Measurements from ENCODE around the gene ADAMTS9. TPM values are rescaled to one million over a fixed set of nuclear protein-coding genes. Genes with fewer than 3 reads are reported as not detected.

The ADAMTS9 gene
- total and polyA plus RNA-seq, 2 of the 13 experiments (the other 11 are each of a cell fraction or from before 2014, with no cell fraction given) = 0.02 to 0.09 TPM

DNA sequence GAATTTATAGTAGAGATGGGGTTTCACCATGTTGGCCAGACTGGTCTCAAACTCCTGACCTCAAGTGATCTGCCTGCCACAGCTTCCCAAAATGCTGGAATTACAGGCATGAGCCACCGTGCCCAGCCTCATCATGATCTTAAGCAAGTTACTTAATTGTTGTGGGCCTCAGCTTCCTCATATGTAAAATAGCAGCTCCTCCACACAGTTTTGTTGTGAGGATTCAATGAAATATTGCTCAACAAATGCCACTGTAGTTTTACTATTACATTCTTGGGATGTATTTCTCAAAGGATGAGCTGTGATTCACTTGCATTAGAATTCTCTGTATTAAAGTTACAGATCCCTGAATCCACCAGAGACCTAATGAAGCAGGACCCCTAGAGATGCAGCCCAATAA is 168.8 kb downstream of the ADAMTS9 start:
- Histone ChIP-seq H3K27ac (ENCODE audit: extremely low read length, insufficient read depth, low read length) (no peak overlapping the region), H4K20me1 (ENCODE audit: insufficient read depth, low read length) (no peaks in the 10 kb centered on the region), H3K9ac (ENCODE audit: insufficient read depth, low read depth, low read length) (no peak overlapping the region), H3K4me1 (ENCODE audit: insufficient read depth, low read length) (peaks cover 11% of the 10 kb centered on the region), H3K4me3 (replicated peaks in 1 of 3; ENCODE audit: insufficient read depth in 1 of 3, low read depth in 2 of 3, low read length in 3 of 3) (no peak overlapping the region), H3K9me3 (ENCODE audit: low read length) (peaks cover 7% of the 10 kb centered on the region), H2AFZ (ENCODE audit: low read length) (no peak overlapping the region), H3K27me3 (ENCODE audit: control insufficient read depth in 1 of 2, insufficient read depth in 2 of 2, low read length in 2 of 2) (no peaks in the 10 kb centered on the region; a peak in 1 of 5 replicates), H3K36me3 (replicated peaks in 1 of 2; ENCODE audit: control insufficient read depth in 1 of 2, insufficient read depth in 2 of 2, low read length in 2 of 2) (no peaks in the 10 kb centered on the region), H3K4me2 (ENCODE audit: low read depth, low read length) (no peak overlapping the region), H3K79me2 (ENCODE audit: insufficient read depth, low read length) (no peaks in the 10 kb centered on the region)
- DNase-seq (ENCODE audit: low spot score) = no peak
- in situ Hi-C loops (cut with HindIII; ENCODE audit: extremely low pct_ligation_motif_present, low pct_unique_long_range_greater_than_20kb) (no loop called here), intact Hi-C loops (cut with micrococcal nuclease; ENCODE audit: unreplicated experiment) (no loop called here)
- 100% methylated on average over 1 of the region's 1 CpG for WGBS (ENCODE audit: low lambda C conversion rate)
- TF ChIP-seq DPF2 (CRISPR knock-in tag; IDR thresholded peaks at IDR 0.05; ENCODE audit: borderline replicate concordance, low read depth) = no peak
- no peak for TF ChIP-seq ELF3 (CRISPR knock-in tag; IDR thresholded peaks at IDR 0.05)
- no peak for TF ChIP-seq NFKB2 (CRISPR knock-in tag; IDR thresholded peaks at IDR 0.05; ENCODE audit: borderline replicate concordance)
- ChIA-PET CTCF (ENCODE audit: low intra/inter-chr PET ratio, low total read pairs) (no interaction called here), POLR2A (no interaction called here)
- FAIRE-seq = no peak
- BruUV-seq (replicated peaks) = no TSS peak
- ATAC-seq = no peak

GRCh38 chr3:64518496-64518895 is 169.3 kb downstream of the ADAMTS9 start:
- intact Hi-C loops (cut with micrococcal nuclease; ENCODE audit: unreplicated experiment) = no loop called here
- no peak overlapping the region for H3K27ac ChIP-seq (ENCODE audit: extremely low read length, insufficient read depth, low read length)
- H3K4me2 ChIP-seq (ENCODE audit: low read depth, low read length) = no peak overlapping the region
- DNase-seq (ENCODE audit: low spot score) = no peak
- TF ChIP-seq ZNF672 (CRISPR knock-in tag; IDR thresholded peaks at IDR 0.05) (no peak), MBNL3 (CRISPR knock-in tag; conservative IDR thresholded peaks at IDR 0.05) (no peak), ZNF549 (CRISPR knock-in tag; IDR thresholded peaks at IDR 0.05) (no peak)
- no peaks in the 10 kb centered on the region; a peak in 1 of 5 replicates for H3K27me3 ChIP-seq (ENCODE audit: control insufficient read depth in 1 of 2, insufficient read depth in 2 of 2, low read length in 2 of 2)
- no peaks in the 10 kb centered on the region for H3K36me3 ChIP-seq (replicated peaks in 1 of 2; ENCODE audit: control insufficient read depth in 1 of 2, insufficient read depth in 2 of 2, low read length in 2 of 2)
- no TSS peak for BruUV-seq (replicated peaks)
- no peaks in the 10 kb centered on the region for H3K79me2 ChIP-seq (ENCODE audit: insufficient read depth, low read length)
- peaks cover 11% of the 10 kb centered on the region for H3K4me1 ChIP-seq (ENCODE audit: insufficient read depth, low read length)
- in situ Hi-C loops (cut with HindIII; ENCODE audit: extremely low pct_ligation_motif_present, low pct_unique_long_range_greater_than_20kb) = no loop called here
- 63% methylated on average over 6 of the region's 6 CpGs for WGBS (ENCODE audit: low lambda C conversion rate)
- no peak overlapping the region for H3K9ac ChIP-seq (ENCODE audit: insufficient read depth, low read depth, low read length)
- ChIA-PET POLR2A (no interaction called here), CTCF (ENCODE audit: low intra/inter-chr PET ratio, low total read pairs) (no interaction called here)
- no peaks in the 10 kb centered on the region for H4K20me1 ChIP-seq (ENCODE audit: insufficient read depth, low read length)
- no peak overlapping the region for H2AFZ ChIP-seq (ENCODE audit: low read length)
- no peak for ATAC-seq
- H3K4me3 ChIP-seq (replicated peaks in 1 of 3; ENCODE audit: insufficient read depth in 1 of 3, low read depth in 2 of 3, low read length in 3 of 3) = no peak overlapping the region
- no peak for FAIRE-seq
- peaks cover 4% of the 10 kb centered on the region for H3K9me3 ChIP-seq (ENCODE audit: low read length)
